NOMO-1 (cell line): Measurements from ENCODE around the gene HIGD1C.
"Not testable (repeated sequence)": the region's sequence is repeated elsewhere in the genome, so short reads cannot be mapped to it uniquely, and the experiment has no call there.

ENCODE experiments used
- DNase-seq, 2 experiments: peaks; one replicate each; lab custom pipeline; 2025; ENCODE audit not compliant: unreplicated experiment in 2 of 2; lab: John Stamatoyannopoulos, UW

Gene HIGD1C

GRCh38 chr12:51013441-51013840 lies 61.1 kb downstream of the HIGD1C start:
- DNase-seq: no peak

GRCh38 chr12:51014467-51014866 lies 62.1 kb downstream of the HIGD1C start:
- DNase-seq: not testable (repeated sequence)

- no peak for DNase-seq
These were observed 65.1 kb downstream of the HIGD1C start for GRCh38 chr12:51017452-51017851.

GRCh38 chr12:51018956-51019355 lies 66.6 kb downstream of the HIGD1C start:
- no peak for DNase-seq

- no peak for DNase-seq
These were observed 67.6 kb downstream of the HIGD1C start for GRCh38 chr12:51019927-51020326.
